NB4 (cell line): ENCODE results near the gene YARS1.

Experiments used
- DNase-seq: peaks from one replicate; pipeline ENCODE4 v3.0.0; 2010; ENCODE audit warnings: low read depth
- H3K4me3 ChIP-seq: one replicate; pipeline ENCODE4 v1.5.1; 2011; ENCODE audit warnings: mild to moderate bottlenecking, low read depth, low read length, moderate library complexity
- MYC ChIP-seq: IDR thresholded peaks from 2 replicates; pipeline ENCODE4 v1.6.1; 2011; ENCODE audit warnings: low read depth, low read length
- POLR2A ChIP-seq: IDR thresholded peaks from 2 replicates; pipeline ENCODE4 v1.6.1; 2011; ENCODE audit warnings: mild to moderate bottlenecking; ENCODE audit not compliant: insufficient read length; ENCODE audit errors: extremely low read depth
- TF ChIP-seq, protein P1 (sequence below): IDR thresholded peaks from 2 replicates; pipeline ENCODE4 v1.6.1; 2011; ENCODE audit warnings: low read depth, low read length
- TF ChIP-seq, protein P2 (sequence below): IDR thresholded peaks from one replicate; pipeline ENCODE4 v1.5.1; 2012; ENCODE audit warnings: low read depth, low read length

Gene YARS1

DNA sequence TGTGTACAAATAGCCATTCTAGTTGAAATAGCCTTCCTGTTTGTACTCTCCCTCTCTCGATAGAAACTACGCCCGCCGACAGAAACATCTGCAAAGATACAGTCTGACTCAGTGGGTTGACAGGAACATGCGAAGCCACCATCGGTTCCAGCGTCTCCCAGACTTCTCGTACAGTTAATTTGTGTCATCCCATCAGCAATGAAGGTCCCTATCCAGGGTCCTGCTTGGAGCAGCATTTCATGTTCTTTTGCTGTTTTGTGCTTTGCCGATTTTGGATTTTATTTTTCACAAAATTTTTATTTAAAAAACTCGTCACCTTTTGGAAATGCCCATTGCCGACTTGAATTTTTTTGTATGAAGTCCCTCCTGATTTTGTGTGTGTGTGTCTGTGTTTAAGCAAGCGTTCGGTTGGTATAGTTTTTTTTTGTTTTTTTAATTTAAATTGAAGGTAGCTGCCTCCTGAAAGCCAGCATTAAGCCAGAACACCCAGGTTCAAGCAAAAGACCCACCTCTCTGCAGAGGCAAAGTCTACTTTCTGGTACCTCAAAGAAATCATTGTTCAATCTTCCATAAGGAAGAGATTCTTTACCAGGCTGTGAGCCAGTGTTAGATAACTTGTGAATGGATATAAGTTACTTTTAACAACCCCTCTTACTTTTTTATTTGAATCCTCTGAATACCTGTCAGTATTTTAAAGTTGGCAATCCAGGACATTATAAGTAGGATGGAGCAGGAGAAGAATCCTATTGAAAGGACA, 38.9 kb upstream of the YARS1 start:
- H3K4me3 ChIP-seq: no peak overlapping the region
- DNase-seq: no peak
- TF ChIP-seq, protein P1, sequence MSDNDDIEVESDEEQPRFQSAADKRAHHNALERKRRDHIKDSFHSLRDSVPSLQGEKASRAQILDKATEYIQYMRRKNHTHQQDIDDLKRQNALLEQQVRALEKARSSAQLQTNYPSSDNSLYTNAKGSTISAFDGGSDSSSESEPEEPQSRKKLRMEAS: no peak
- TF ChIP-seq, protein P2, sequence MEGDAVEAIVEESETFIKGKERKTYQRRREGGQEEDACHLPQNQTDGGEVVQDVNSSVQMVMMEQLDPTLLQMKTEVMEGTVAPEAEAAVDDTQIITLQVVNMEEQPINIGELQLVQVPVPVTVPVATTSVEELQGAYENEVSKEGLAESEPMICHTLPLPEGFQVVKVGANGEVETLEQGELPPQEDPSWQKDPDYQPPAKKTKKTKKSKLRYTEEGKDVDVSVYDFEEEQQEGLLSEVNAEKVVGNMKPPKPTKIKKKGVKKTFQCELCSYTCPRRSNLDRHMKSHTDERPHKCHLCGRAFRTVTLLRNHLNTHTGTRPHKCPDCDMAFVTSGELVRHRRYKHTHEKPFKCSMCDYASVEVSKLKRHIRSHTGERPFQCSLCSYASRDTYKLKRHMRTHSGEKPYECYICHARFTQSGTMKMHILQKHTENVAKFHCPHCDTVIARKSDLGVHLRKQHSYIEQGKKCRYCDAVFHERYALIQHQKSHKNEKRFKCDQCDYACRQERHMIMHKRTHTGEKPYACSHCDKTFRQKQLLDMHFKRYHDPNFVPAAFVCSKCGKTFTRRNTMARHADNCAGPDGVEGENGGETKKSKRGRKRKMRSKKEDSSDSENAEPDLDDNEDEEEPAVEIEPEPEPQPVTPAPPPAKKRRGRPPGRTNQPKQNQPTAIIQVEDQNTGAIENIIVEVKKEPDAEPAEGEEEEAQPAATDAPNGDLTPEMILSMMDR: no peak
- TF ChIP-seq POLR2A (no peak), MYC (no peak)

DNA sequence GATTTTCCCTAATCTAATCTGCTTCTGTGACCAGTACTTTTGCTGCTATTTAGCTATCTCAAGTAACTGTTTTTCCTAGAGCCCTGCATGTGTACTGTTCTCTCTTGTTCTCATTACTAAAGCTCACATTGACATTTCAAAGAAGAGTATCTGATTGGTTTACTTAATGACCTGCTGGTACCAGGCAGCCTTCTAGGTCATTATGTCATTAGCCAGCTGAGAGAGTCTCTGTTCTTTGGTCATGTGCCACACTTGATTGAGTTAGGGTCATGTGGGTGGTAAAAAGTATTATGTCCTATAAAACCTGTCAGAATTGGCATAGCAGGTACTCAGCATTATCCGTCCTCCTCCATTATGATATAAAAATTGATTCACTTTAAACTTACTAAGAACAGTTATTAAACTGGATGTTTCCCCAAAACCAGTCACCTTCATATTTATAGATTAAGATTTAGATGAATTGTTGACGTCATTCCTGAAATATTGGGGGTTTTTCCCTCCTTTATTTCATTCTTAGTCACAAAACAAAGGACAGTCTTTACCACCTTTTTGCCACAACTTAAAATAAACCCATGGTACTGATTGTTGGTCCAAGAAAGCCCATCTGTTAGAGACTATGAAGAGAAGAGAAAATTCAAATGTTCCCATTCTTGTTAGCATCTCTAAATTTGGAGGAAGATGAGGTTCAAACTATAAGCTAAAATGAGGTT, 31.4 kb upstream of the YARS1 start:
- no peak for TF ChIP-seq POLR2A
- TF ChIP-seq, protein P2: no peak
- no peak for TF ChIP-seq MYC
- TF ChIP-seq, protein P1: no peak
- no peak overlapping the region for H3K4me3 ChIP-seq
- DNase-seq: no peak

DNA sequence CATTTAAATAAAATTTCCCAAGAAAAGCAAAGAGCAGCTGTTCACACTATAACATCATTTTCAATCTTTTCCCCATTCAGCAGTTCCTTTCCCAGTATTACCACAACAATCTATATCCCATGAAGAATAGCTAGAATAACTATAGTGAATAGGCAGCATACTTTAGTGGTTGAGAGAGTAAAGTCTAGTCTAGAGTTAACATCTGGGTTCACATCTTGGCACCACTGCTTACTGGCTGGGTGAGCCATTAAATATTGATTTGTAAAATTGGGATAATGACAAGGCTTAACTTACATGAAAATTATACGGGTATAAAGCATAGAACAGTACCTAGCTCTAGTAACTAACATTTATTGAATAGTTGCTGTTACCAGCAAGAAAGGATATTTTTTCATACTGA, 14.7 kb upstream of the YARS1 start:
- DNase-seq: no peak
- no peak overlapping the region for H3K4me3 ChIP-seq
- TF ChIP-seq MYC (no peak), POLR2A (no peak)
- TF ChIP-seq, protein P1: no peak

DNA sequence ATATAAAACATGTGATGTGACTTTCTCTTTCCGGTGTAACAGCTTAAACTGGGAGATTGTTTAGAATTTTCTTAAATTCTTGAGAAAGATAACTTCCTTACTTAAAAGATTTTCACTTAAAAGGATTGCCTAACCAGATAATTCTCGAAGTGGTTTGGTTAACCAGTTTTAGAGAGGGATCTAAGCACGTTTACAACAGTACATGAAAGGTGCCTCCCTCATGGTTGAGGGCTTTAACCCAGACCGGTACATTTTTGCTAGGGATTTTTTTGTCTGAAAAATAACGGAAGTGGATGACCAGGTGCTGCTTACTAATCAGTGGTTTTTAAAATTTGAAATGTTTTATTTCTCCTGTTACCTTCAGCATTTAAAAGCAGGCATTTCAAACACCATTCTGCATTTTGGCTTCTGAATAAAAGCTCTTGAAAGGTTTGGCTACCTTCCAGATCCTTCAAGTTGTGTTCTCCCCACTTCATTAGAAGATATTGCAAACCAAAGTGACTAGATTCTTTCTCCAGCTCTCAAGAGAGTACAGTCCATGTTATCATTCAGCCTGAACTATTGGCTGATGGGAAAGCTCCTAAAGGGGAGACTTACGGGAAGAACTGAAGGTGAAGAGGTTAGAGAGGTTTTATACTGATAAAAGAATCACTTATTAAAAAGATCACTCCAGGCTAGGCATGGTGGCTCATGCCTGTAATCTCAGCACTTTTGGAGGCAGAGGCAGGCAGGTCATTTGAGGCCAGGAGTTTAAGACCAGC, 13.1 kb upstream of the YARS1 start:
- H3K4me3 ChIP-seq: no peak overlapping the region
- no peak for DNase-seq
- TF ChIP-seq, protein P2: no peak
- TF ChIP-seq, protein P1: no peak
- no peak for TF ChIP-seq POLR2A
- TF ChIP-seq MYC: no peak

DNA sequence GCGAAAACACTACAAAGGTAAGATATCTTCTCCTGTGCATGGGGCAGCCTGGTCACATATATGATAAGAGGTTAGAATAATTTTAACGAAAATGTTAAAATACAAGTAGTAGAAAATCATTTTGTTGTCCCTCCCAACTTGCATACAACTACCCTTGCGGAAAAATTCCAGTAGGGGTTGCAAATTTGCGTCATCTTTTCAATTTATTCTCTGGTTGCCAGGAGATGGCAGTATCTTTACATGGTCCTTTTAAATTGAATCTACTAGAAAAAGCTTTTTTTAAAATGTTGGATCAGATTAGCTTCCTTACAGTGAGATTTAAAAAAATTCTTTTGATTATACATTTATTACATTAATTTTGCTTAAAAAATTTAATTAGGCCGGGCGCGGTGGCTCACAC, 11.2 kb upstream of the YARS1 start:
- TF ChIP-seq, protein P2: no peak
- TF ChIP-seq, protein P1: no peak
- no peak for TF ChIP-seq MYC
- TF ChIP-seq POLR2A: no peak
- peak; percentile 32 for DNase-seq
- H3K4me3 ChIP-seq: no peak overlapping the region
